DND-41 (cell line): Measurements from ENCODE around the gene SLC25A25.

ENCODE experiments used
- ATAC-seq: fragments of 200-7000 bp; cut with Tn5 transposase; 3 replicates; pipeline ENCODE4 v1.9.1; 2021; ENCODE audit warnings: low read depth; ENCODE audit not compliant: insufficient read depth
- DNase-seq: peaks from one replicate; pipeline ENCODE4 v3.0.0-alpha.2; 2020
- H2AFZ ChIP-seq: 2 replicates; pipeline ENCODE4 v1.6.0; 2012; ENCODE audit warnings: low read depth, low read length
- H3K27ac ChIP-seq: 2 replicates; pipeline ENCODE4 v1.5.1; 2012; ENCODE audit warnings: low read length, inconsistent platforms
- H3K27me3 ChIP-seq: fragments of 200-600 bp; sonication (generic); 2 replicates; pipeline ENCODE4 v1.6.0; 2012; ENCODE audit warnings: low read length, mild to moderate bottlenecking, inconsistent platforms; ENCODE audit not compliant: insufficient read depth, poor library complexity
- H3K36me3 ChIP-seq: 2 replicates; pipeline ENCODE4 v1.5.1; 2012; ENCODE audit warnings: low read length, inconsistent platforms; ENCODE audit not compliant: insufficient read depth
- H3K4me1 ChIP-seq: 2 replicates; pipeline ENCODE4 v1.5.1; 2012; ENCODE audit warnings: mild to moderate bottlenecking, low read length; ENCODE audit not compliant: insufficient read depth
- H3K4me2 ChIP-seq: 2 replicates; pipeline ENCODE4 v1.6.0; 2012; ENCODE audit warnings: mild to moderate bottlenecking, moderate library complexity, low read length, inconsistent platforms; ENCODE audit not compliant: insufficient read depth
- H3K4me3 ChIP-seq, 2 experiments: fragments of 200-600 bp in 1 of 2; shearing (Covaris generic) in 1 of 2; 2 replicates each; pipeline ENCODE4 v1.5.1; 2012 to 2016; ENCODE audit warnings: inconsistent platforms in 2 of 2, low read length in 2 of 2, mild to moderate bottlenecking in 2 of 2, low read depth in 1 of 2, moderate library complexity in 1 of 2
- H3K79me2 ChIP-seq: 2 replicates; pipeline ENCODE4 v1.6.0; 2012; ENCODE audit warnings: low read length, inconsistent platforms; ENCODE audit not compliant: insufficient read depth
- H3K9ac ChIP-seq: 2 replicates; pipeline ENCODE4 v1.6.0; 2012; ENCODE audit warnings: low read depth, mild to moderate bottlenecking, inconsistent platforms, low read length, moderate library complexity
- H3K9me3 ChIP-seq: 2 replicates; pipeline ENCODE4 v1.5.1; 2012; ENCODE audit warnings: low read length, moderate library complexity, mild to moderate bottlenecking, inconsistent platforms; ENCODE audit not compliant: insufficient read depth, severe bottlenecking
- H4K20me1 ChIP-seq: 2 replicates; pipeline ENCODE4 v1.6.0; 2012; ENCODE audit warnings: low read length; ENCODE audit not compliant: insufficient read depth
- CTCF ChIP-seq: IDR thresholded peaks from 2 replicates; pipeline ENCODE4 v1.5.1; 2012; ENCODE audit warnings: borderline replicate concordance, low read length, moderate library complexity, mild to moderate bottlenecking; ENCODE audit not compliant: poor library complexity, severe bottlenecking; ENCODE audit errors: extremely low read depth
- EZH2 ChIP-seq: IDR thresholded peaks from 3 replicates; pipeline ENCODE4 v1.6.1; 2012; ENCODE audit warnings: borderline replicate concordance, low read depth, mild to moderate bottlenecking, moderate library complexity, low read length, inconsistent platforms; ENCODE audit not compliant: severe bottlenecking

Gene SLC25A25

GRCh38 chr9:128053560-128053959, 14.5 kb upstream of the SLC25A25 start:
- H4K20me1 ChIP-seq, result no peaks in the 10 kb centered on the region
- no peaks in the 10 kb centered on the region for H3K9me3 ChIP-seq
- no peak overlapping the region for H3K4me2 ChIP-seq
- no peak for TF ChIP-seq EZH2
- TF ChIP-seq CTCF, result no peak
- no peak overlapping the region for H2AFZ ChIP-seq
- H3K79me2 ChIP-seq, result no peaks in the 10 kb centered on the region
- H3K4me1 ChIP-seq, result no peaks in the 10 kb centered on the region
- no peak for DNase-seq
- no peaks in the 10 kb centered on the region for H3K36me3 ChIP-seq
- no peak overlapping the region for H3K9ac ChIP-seq
- H3K27ac ChIP-seq, result no peak overlapping the region
- no peak for ATAC-seq
- H3K4me3 ChIP-seq, result no peak overlapping the region
- no peaks in the 10 kb centered on the region for H3K27me3 ChIP-seq

- ATAC-seq (no peak), DNase-seq (no peak)
- H3K36me3 ChIP-seq, result no peaks in the 10 kb centered on the region
- no peak overlapping the region for H3K27ac ChIP-seq
- H4K20me1 ChIP-seq, result no peaks in the 10 kb centered on the region
- H3K79me2 ChIP-seq, result no peaks in the 10 kb centered on the region
- no peaks in the 10 kb centered on the region for H3K27me3 ChIP-seq
- no peak overlapping the region for H3K9ac ChIP-seq
- H3K4me2 ChIP-seq, result no peak overlapping the region
- no peaks in the 10 kb centered on the region for H3K9me3 ChIP-seq
- no peaks in the 10 kb centered on the region for H3K4me1 ChIP-seq
- TF ChIP-seq EZH2 (no peak), CTCF (no peak)
- H3K4me3 ChIP-seq, result no peak overlapping the region
- no peak overlapping the region for H2AFZ ChIP-seq
These were observed 13.9 kb upstream of the SLC25A25 start for GRCh38 chr9:128054087-128054486.

- H3K9me3 ChIP-seq, result no peaks in the 10 kb centered on the region
- no peak overlapping the region for H3K27ac ChIP-seq
- H3K4me1 ChIP-seq, result no peaks in the 10 kb centered on the region
- no peak overlapping the region for H3K9ac ChIP-seq
- H3K27me3 ChIP-seq, result no peaks in the 10 kb centered on the region
- H3K4me3 ChIP-seq, result no peak overlapping the region
- no peak for ATAC-seq
- no peaks in the 10 kb centered on the region for H3K36me3 ChIP-seq
- DNase-seq, result no peak
- no peak overlapping the region for H2AFZ ChIP-seq
- no peak overlapping the region for H3K4me2 ChIP-seq
- H3K79me2 ChIP-seq, result no peaks in the 10 kb centered on the region
- H4K20me1 ChIP-seq, result no peaks in the 10 kb centered on the region
- TF ChIP-seq EZH2, result no peak
- TF ChIP-seq CTCF, result no peak
These were observed 12.5 kb upstream of the SLC25A25 start for GRCh38 chr9:128055344-128056040.
